Right ventricle myocardium inferior (tissue), 1 donor: ENCODE data around the gene SETD1A. TPM values are rescaled to one million over a fixed set of nuclear protein-coding genes. Genes with fewer than 3 reads are reported as not detected.

Experiments used
- ATAC-seq: fragments of 200-7000 bp; cut with Tn5 transposase; one replicate; pipeline ENCODE4 v1.9.1; 2020; ENCODE audit warnings: mild to moderate bottlenecking, moderate library complexity
- DNase-seq: peaks from one replicate; pipeline ENCODE4 v3.0.0; 2021; ENCODE audit errors: missing footprints
- intact Hi-C: fragments of 100-400 bp; cut with DNase I; formaldehyde crosslinking; loops from one replicate; pipeline ENCODE4 v1.11.0; 2022
- total RNA-seq: library from RNA; stranded (reverse); fragmentation: NEBNext Ultra II Directional; extraction: Animal tissue kit (Norgen Biotek cat#: 25700); gene quantifications from one replicate; pipeline ENCODE4 v1.2.1, GENCODE V29; 2021
- donor health status: DM: no; HTN: yes; CAD: no; lungs with severe emphysema.

SETD1A gene
- total RNA-seq, 1 donor from 2014 or later = 9.4 TPM

- DNase-seq (no peak), ATAC-seq (no peak)
- intact Hi-C loops = no loop called here
Measured at GRCh38 chr16:30967795-30968194, 10.2 kb downstream of the SETD1A start.

DNA sequence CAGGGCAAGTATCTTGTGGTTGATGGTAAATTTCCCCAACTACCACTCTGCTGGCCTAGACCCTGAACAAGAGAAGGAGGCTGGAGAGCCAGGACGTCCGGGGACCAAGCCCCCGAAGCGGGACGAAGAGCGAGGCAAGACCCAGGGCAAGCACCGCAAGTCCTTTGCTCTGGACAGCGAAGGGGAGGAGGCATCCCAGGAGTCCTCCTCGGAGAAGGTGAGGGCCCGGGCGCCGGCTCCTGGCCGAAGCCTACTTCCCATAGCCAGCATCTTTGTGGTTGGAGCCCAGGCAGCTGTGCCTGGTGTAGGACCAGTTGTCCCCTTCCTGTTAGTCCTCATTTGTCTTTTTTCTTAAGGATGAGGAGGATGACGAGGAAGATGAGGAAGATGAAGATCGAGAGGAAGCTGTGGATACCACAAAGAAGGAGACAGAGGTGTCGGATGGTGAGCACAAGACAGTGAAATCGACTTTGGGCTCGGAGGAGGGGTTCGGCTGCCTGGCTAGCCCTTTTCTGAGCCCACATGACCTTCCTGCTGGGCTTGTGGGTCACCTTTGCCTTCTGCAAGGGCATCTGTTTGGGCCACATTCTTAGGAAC lies 11.8 kb downstream of the SETD1A start:
- intact Hi-C loops = no loop called here
- ATAC-seq (no peak), DNase-seq (no peak)

GRCh38 chr16:30971298-30971697 lies 13.7 kb downstream of the SETD1A start:
- no peak for ATAC-seq
- intact Hi-C loops = no loop called here

DNA sequence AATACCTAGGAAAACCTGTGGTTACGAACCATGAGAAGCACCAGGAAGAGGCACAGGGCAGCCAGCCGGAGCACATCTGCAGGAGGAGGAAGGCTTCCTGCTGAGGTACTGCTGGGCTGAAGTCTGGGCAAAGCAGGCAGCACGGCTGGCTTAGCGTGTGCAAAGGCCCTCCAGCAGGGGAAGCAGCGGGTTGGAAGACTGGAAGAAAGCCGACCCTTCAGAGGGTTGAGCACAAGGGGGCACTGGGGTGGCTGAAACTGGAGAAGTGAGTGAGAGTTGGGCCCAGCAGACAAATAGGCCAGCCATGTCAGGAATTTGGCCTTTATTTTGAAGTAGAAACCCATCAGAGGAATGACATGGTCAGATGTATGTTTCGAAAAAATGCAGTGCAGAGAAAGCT lies 15.3 kb downstream of the SETD1A start:
- intact Hi-C loops = no loop called here
- DNase-seq = no peak
- ATAC-seq = no peak

More at GRCh38 chr16:30971298-30971697, 13.7 kb downstream of the SETD1A start:
- DNase-seq = no peak

- no peak for DNase-seq
- intact Hi-C loops = no loop called here
- no peak for ATAC-seq
Measured at GRCh38 chr16:30974348-30974747, 16.8 kb downstream of the SETD1A start.

GRCh38 chr16:30976486-30976885 lies 18.9 kb downstream of the SETD1A start:
- intact Hi-C loops = loop anchor here (5.0 kb wide), 1 partner anchor 66 kb away; no protein-coding TSS in a partner anchor
- no peak for DNase-seq
- ATAC-seq = no peak

DNA sequence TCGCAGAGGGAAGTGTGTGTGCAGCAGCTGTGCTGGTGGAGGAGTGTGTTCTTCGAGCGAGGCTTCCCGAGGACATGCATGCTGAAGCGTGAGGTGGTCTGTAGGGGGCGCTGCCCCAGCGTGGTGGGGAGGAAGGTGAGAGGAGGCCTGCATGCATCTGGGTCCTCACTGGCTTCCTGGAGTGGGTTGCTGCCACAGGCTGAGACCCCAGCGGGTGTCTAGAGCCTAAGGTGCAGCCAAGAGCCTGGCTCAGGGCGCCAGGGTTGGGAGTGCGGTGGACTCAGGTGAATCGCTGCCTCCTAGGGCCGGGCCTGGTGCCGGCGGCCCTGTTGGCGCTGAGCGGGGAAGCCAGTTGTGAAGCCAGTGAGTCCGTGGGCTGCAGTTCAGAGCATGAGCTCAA lies 19.9 kb downstream of the SETD1A start:
- intact Hi-C loops = loop anchor here (5.0 kb wide), 1 partner anchor 65 kb away; no protein-coding TSS in a partner anchor
- ATAC-seq (no peak), DNase-seq (no peak)

GRCh38 chr16:30979170-30980022 lies 21.8 kb downstream of the SETD1A start:
- ATAC-seq = no peak
- intact Hi-C loops = loop anchor here (5.0 kb wide), 1 partner anchor 63 kb away; no protein-coding TSS in a partner anchor
- DNase-seq = no peak

GRCh38 chr16:30980023-30980371 lies 22.4 kb downstream of the SETD1A start:
- DNase-seq (no peak), ATAC-seq (no peak)
- intact Hi-C loops = no loop called here

DNA sequence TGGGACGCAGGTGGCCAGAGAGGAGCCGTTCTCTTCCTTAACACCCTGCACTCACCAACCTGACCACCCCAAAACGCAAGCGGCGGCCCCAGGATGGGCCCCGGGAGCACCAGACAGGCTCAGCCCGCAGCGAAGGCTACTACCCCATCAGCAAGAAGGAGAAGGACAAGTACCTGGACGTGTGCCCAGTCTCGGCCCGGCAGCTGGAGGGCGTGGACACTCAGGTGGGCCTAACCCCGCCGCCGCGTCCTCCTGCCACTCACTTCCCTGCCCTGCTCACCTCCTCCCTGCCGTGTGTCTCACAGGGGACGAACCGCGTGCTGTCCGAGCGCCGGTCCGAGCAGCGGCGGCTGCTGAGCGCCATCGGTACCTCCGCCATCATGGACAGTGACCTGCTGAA lies 22.9 kb downstream of the SETD1A start:
- intact Hi-C loops = no loop called here
- ATAC-seq (no peak), DNase-seq (no peak)

DNA sequence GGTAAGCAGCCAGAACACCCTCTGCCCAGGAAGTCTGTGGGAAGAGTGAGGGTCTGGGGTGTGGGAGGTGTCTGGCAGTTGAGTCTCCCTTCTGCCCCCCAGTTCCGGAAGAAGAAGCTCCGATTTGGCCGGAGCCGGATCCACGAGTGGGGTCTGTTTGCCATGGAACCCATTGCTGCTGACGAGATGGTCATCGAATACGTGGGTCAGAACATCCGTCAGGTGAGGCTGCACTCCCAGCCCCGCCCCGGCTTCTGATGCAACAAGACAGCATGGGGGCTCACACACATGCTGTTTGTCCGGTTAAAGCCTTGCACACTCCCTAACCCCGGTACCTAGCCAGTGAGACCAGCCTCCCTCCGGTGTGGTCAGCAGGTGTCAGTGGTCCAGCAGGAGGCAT lies 23.4 kb downstream of the SETD1A start:
- intact Hi-C loops = no loop called here
- DNase-seq = no peak

GRCh38 chr16:30982548-30983288 lies 25.2 kb downstream of the SETD1A start:
- intact Hi-C loops = no loop called here
- ATAC-seq = peak; percentile 51
- no peak for DNase-seq

More for the DNA sequence above, 23.4 kb downstream of the SETD1A start:
- no peak for ATAC-seq

DNA sequence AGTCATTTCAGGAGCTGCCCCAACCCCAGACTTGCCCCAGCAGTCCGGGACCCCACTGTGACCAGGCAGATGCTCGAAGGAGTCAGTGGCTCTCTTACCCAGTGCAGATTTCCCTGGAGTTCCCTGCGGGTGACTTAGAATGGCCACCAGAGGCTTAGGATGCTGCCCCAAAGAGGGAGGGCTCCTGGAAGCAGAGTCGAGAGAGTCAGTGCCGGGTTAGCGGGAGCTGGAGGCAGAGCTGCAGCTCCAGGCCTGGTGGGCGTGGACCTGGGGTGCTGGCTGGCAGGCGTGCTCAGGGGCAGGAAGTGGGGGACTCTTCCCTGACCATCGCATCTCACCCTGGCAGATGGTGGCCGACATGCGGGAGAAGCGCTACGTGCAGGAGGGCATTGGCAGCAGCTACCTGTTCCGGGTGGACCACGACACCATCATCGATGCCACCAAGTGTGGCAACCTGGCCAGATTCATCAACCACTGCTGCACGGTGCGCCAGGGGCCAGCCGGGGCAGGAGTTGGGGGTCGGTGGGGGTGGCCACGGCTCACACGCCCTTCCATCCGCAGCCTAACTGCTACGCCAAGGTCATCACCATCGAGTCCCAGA lies 25.8 kb downstream of the SETD1A start:
- intact Hi-C loops = no loop called here
- ATAC-seq (no peak), DNase-seq (no peak)

DNA sequence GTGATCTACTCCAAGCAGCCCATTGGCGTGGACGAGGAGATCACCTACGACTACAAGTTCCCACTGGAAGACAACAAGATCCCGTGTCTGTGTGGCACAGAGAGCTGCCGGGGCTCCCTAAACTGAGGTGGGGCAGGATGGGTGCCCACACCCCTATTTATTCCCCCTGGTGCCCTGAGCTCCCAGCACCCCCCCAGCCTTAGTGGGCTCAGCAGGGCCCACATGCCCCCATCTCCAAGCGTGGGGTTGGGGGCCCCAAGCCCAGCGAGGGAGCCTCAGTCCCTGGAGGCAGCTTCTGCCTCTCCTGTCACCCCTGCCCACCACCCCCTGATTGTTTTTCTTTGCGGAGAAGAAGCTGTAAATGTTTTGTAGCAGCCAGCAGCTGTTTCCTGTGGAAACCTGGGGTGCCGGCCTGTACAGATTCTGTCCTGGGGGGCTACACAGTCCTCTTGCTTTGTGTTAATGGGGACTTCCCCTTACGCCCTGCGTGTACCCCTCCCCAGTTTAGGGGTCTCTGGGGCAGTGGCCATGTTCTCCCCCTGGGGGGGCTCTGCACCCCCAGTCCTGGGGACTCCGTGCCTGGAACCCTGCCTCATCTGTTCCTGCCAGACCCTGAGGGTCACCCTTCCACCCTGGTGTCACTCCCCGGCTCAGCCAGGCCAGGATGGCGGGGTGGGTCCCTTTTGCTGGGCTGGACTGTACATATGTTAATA lies 26.5 kb downstream of the SETD1A start:
- intact Hi-C loops = loop anchor here (2.0 kb wide), 1 partner anchor 885 kb away; no protein-coding TSS in a partner anchor
- ATAC-seq (no peak), DNase-seq (no peak)

DNA sequence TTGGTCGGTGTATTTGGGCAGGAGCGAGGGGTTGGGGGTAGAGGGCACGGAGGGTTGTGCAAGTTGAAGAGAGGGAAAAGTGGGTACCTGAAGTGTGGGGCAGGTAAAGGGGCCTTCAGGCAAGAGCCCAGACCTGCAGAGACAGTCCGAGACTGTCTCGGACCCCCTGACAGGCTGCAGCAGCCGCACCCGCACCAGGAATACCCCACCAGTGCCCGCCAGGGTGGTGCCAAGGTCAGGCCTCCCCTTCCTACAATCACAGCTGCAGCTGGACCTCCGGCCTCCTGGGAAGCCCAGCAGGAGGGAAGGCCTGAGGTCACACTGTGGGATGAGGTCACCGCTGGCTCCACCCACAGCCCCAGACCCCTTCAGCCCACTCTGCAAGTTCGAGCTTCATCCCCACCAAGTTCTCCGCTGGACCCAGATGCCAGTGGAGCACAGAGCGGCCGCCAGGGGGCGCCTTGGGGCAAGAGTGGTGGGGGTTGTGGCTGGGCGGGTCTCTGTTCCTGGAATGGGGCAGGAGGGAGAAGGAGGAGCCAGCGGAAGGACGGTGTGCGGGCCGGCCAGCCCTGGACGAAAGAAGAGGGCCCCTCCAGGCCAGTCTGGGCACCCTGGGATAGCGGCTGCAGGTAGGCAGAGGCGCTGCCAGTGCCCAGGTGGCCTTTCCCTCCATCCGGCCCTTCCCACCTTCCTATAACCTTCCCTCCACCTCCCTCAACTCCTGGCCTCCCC lies 27.3 kb downstream of the SETD1A start, which contains the start of gene HSD3B7:
Gene HSD3B7, plus strand, starts transcription at position 539 of the 732 bp plus-strand sequence. CDS start 452 bp downstream, outside the sequence.
- ATAC-seq (peak; percentile 91), DNase-seq (peak; percentile 96)
- intact Hi-C loops = loop anchor here (1.0 to 5.0 kb wide), 5 partner anchors 157 to 884 kb away; partner anchors contain the start of gene ARMC5

GRCh38 chr16:30985401-30986128 lies 28.0 kb downstream of the SETD1A start:
- intact Hi-C loops = loop anchor here (1.0 to 5.0 kb wide), 5 partner anchors 157 to 883 kb away; partner anchors contain the start of gene ARMC5
- DNase-seq (no peak), ATAC-seq (peak; percentile 16)
